IPS DF 19.7 (cell line): ENCODE measurements around the gene ILK.

Experiments
- DNase-seq: peaks from one replicate; pipeline ENCODE4 v3.0.0-alpha.2; 2013; ENCODE audit warnings: low read depth, low spot score

ILK gene

GRCh38 chr11:6606471-6607189 lies 3.1 kb downstream of the ILK start:
- DNase-seq = peak; percentile 91

GRCh38 chr11:6607190-6607795 lies 3.7 kb downstream of the ILK start:
- no peak for DNase-seq

- no peak for DNase-seq
Measured at GRCh38 chr11:6608011-6608410, 4.4 kb downstream of the ILK start.

- DNase-seq = no peak
Measured at GRCh38 chr11:6608726-6609501, 5.3 kb downstream of the ILK start.

GRCh38 chr11:6609502-6610015 lies 6.0 kb downstream of the ILK start:
- no peak for DNase-seq

GRCh38 chr11:6610591-6610990 lies 7.0 kb downstream of the ILK start:
- no peak for DNase-seq

- no peak for DNase-seq
Measured at GRCh38 chr11:6611092-6611962, 7.8 kb downstream of the ILK start.

GRCh38 chr11:6611963-6612212 lies 8.3 kb downstream of the ILK start:
- no peak for DNase-seq

GRCh38 chr11:6612213-6613041 lies 8.9 kb downstream of the ILK start, which contains the start of gene TAF10:
TSS of gene TAF10 (minus strand) at chr11:6612216. CDS start at chr11:6612189, 27 bp downstream.
- no peak for DNase-seq

- no peak for DNase-seq
Measured at GRCh38 chr11:6613496-6613895, 9.9 kb downstream of the ILK start.

- no peak for DNase-seq
Measured at GRCh38 chr11:6614446-6614845, 10.9 kb downstream of the ILK start.

GRCh38 chr11:6615046-6615445 lies 11.5 kb downstream of the ILK start:
- no peak for DNase-seq

- DNase-seq = no peak
Measured at GRCh38 chr11:6615882-6616585, 12.5 kb downstream of the ILK start.

- DNase-seq = no peak
Measured at GRCh38 chr11:6616596-6617250, 13.1 kb downstream of the ILK start.

- no peak for DNase-seq
Measured at GRCh38 chr11:6617315-6617781, 13.8 kb downstream of the ILK start.

- no peak for DNase-seq
Measured at GRCh38 chr11:6618117-6619003, 14.8 kb downstream of the ILK start.

- DNase-seq = peak; percentile 69
Measured at GRCh38 chr11:6619004-6619745, 15.6 kb downstream of the ILK start, which contains the start of gene TPP1. TSS of gene TPP1 (minus strand) at chr11:6619422. CDS start at chr11:6619400, 22 bp downstream.

- DNase-seq = no peak
Measured at GRCh38 chr11:6620636-6621035, 17.1 kb downstream of the ILK start.
